GM18951 (cell line): ENCODE measurements around the gene PPP4R1.

ENCODE experiments used
- POLR2A ChIP-seq: IDR thresholded peaks from 4 replicates; pipeline ENCODE4 v1.6.1; 2011; ENCODE audit warnings: mild to moderate bottlenecking; ENCODE audit not compliant: insufficient read length, insufficient read depth; ENCODE audit errors: extremely low read depth
- in situ Hi-C: fragments of 300-500 bp; cut with MboI; formaldehyde crosslinking; loops from one replicate; pipeline ENCODE4 v1.12.0; 2022; ENCODE audit warnings: low sequenced_read_pairs, mixed read lengths, inconsistent platforms; ENCODE audit not compliant: unreplicated experiment

The PPP4R1 gene

GRCh38 chr18:9614401-9615279 lies at the start of gene PPP4R1:
Gene PPP4R1, minus strand, starts transcription at chr18:9614559. Its CDS starts 75 bp downstream, at chr18:9614484.
- TF ChIP-seq POLR2A = peak; percentile 63
- in situ Hi-C loops = no loop called here

GRCh38 chr18:9663377-9663776 lies 49.0 kb upstream of the PPP4R1 start:
- in situ Hi-C loops = no loop called here
- no peak for TF ChIP-seq POLR2A

GRCh38 chr18:9661564-9661963 lies 47.2 kb upstream of the PPP4R1 start:
- TF ChIP-seq POLR2A = no peak
- in situ Hi-C loops = no loop called here

GRCh38 chr18:9659499-9660375 lies 45.4 kb upstream of the PPP4R1 start:
- in situ Hi-C loops = no loop called here
- no peak for TF ChIP-seq POLR2A

- in situ Hi-C loops = no loop called here
- TF ChIP-seq POLR2A = no peak
Measured at GRCh38 chr18:9658087-9658641, 43.8 kb upstream of the PPP4R1 start.

- in situ Hi-C loops = no loop called here
- TF ChIP-seq POLR2A = no peak
Measured at GRCh38 chr18:9655232-9655767, 40.9 kb upstream of the PPP4R1 start.

- no peak for TF ChIP-seq POLR2A
- in situ Hi-C loops = no loop called here
Measured at GRCh38 chr18:9653390-9653789, 39.0 kb upstream of the PPP4R1 start.

- in situ Hi-C loops = no loop called here
- TF ChIP-seq POLR2A = no peak
Measured at GRCh38 chr18:9649164-9649540, 34.8 kb upstream of the PPP4R1 start.

GRCh38 chr18:9648431-9649163 lies 34.2 kb upstream of the PPP4R1 start:
- TF ChIP-seq POLR2A = no peak
- in situ Hi-C loops = no loop called here

- TF ChIP-seq POLR2A = no peak
- in situ Hi-C loops = no loop called here
Measured at GRCh38 chr18:9647496-9648323, 33.4 kb upstream of the PPP4R1 start.

- TF ChIP-seq POLR2A = no peak
Measured at GRCh38 chr18:9643549-9643948, 29.2 kb upstream of the PPP4R1 start.

More at GRCh38 chr18:9643549-9643948, 29.2 kb upstream of the PPP4R1 start:
- in situ Hi-C loops = no loop called here
